HG03439 (cell line): Measurements from ENCODE around the gene RASA4.
"Not testable (repeated sequence)": the region's sequence is repeated elsewhere in the genome, so short reads cannot be mapped to it uniquely, and the experiment has no call there.

Source experiments
- ATAC-seq: cut with Tn5 transposase; IDR thresholded peaks from one replicate; pipeline ENCODE4 v1.9.1; 2021; ENCODE audit warnings: mild to moderate bottlenecking, moderate library complexity; ENCODE audit not compliant: unreplicated experiment

The RASA4 gene

DNA sequence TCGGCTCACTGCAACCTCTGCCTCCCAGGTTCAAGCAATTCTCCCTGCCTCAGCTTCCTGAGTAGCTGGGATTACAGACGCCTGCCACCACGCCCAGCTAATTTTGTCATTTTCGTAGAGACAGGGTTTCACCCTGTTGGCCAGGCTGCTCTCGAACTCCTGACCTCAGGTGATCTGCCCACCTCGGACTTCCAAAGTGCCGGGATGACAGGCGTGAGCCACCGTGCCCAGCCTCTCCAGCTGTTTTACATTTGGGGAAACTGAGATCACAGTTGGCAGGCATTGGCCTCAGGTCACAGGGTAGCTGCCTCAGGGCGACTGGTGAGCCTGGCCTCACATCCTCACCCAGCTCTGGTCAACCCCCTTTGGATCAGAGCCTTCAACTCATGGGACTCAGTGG, 6.8 kb downstream of the RASA4 start:
- ATAC-seq = not testable (repeated sequence)

DNA sequence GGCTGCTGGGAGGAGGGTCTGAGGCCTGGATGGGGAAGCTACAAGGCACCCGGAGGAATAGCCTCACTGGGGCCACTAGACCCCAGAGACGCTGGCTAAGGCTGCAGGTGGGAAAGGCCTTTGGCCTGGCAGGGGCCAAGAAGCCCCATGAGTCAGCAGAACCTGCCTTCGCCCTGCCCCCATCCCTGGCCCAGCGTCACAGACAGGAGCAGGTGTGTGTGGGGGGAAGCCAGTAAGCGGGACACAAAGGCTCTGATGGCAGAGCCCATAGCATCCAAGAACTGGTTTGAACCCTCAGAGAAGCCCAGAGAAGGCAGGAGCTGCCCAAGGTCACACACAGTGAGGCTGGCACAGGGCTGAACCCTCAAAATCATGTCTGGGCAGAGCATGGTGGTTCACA, 9.7 kb downstream of the RASA4 start:
- ATAC-seq = not testable (repeated sequence)

DNA sequence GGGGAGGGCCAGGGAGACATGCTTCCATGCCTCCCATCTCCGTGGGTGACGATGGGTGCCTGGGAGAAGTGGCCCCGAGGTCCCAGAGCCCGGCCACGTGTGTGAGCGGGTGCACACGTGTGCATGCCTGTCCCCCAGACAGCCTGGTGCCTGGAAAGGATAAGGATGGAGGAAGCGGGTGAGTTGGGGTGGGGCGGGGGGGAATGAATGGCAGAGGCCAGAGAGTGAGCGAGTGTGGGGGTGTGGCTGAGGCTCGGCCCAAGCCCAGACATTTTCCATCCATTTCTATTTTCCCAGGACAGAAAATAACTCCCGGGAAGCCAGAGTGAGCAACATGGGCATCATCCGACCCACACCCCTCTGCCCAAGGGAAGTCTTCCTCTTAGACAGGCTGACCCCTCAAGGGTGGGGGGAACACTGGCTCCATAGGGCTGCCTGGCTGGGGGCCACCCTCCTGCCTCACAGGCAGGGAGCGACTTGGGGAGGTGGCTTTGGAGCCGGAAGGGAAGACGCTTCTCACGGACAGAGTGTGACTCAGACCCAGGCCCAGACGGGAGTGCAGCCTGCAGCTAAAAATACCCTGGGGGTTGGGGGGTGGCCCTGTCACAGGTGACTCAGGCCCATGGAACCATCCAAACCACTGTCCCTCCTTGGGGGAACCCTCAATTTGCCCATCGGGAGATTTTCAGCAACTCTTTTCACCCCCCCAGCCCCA, 12.0 kb downstream of the RASA4 start:
- ATAC-seq = not testable (repeated sequence)

DNA sequence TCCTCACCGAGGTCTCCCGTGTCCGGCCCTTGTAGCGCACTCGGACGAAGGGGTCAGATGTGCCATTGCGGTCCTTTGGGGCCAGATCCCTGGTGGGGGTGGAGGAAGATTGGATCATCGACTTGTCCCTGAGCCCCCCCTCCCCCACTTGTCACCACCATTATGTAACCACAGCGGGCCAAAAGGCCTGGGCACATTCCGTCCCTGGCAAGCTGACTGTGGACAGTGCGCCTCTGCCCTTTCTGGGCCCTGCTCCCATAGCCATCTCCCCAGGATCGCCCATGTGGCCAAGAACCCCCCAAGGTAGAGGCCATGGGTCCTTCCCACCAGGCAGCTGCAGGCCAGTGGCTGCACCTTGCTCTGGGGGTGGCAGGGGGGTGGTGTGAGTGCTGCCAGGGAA, 14.2 kb downstream of the RASA4 start:
- not testable (repeated sequence) for ATAC-seq

DNA sequence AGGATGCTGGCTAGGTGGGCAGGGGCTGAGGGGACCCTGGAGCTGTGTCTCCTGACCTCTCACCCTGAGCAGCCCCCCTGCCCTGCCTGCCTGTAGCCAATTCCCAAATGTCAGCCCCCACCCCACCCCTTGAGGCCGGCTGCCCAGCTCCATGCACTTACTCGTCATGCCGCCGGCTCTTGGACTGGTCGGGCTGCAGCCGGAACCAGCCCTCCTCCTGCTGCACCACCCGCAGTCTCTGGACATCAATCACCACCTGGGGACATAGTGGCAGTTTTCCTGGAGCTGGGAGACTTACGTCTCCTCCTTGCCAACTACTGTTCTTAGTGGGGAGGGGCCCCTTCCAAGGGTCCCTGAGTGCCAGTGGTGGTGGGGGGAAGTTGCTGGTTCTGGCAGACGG, 16.9 kb downstream of the RASA4 start:
- ATAC-seq = not testable (repeated sequence)

DNA sequence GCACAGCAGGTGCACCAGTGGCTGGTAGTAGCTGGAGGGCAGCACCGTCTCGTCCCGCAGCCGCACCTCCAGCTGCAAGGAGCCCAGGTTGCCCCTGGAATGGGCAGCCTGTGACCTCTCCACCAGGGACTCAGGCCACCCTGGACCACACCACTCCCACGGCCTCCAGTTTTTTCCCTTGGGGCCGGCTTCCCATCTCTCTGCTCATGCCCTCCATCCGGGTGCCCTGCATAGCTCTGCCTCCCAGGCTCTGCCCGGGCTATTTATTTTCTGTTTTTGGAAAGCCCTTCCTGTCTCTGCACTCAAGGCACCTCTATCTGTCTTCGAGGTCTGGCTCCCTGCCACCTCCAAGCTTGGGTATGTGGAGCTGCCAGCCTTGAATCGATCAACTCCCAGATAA, 20.5 kb downstream of the RASA4 start:
- ATAC-seq = not testable (repeated sequence)

DNA sequence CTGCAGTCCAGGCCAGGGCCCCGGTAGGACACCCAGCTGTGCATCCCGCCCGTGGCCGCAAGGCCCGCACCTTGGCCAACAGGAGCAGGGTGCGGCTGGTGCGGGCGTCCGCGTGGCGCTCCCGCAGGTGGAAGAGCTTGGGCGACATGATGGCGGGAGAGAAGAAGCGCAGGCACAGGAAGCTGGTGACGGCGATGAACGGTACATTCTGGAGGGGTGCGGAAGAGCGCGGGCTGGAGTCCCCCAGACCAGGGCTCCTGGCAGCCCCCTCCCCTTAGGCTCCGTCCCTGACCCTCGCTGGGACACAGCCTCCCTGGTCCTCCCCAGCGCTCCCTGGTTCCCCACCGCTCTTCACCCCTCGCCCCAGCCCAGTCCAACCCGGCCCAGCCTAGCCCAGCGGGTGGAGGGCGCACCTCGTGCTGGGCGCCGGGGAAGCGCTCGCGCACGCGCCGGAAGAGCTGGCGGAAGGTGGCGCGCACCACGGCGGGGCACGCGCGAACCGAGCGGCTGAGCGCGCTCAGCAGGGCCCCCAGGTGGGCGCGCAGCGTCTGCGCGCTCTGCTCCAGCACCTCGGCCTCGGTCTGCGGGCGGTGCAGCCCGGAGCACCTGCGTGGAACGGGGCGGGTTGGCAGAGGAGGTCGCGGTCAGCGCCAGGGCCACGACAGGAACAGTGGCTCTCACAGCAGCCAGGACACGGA, 22.8 kb downstream of the RASA4 start:
- peak; percentile 44 for ATAC-seq

DNA sequence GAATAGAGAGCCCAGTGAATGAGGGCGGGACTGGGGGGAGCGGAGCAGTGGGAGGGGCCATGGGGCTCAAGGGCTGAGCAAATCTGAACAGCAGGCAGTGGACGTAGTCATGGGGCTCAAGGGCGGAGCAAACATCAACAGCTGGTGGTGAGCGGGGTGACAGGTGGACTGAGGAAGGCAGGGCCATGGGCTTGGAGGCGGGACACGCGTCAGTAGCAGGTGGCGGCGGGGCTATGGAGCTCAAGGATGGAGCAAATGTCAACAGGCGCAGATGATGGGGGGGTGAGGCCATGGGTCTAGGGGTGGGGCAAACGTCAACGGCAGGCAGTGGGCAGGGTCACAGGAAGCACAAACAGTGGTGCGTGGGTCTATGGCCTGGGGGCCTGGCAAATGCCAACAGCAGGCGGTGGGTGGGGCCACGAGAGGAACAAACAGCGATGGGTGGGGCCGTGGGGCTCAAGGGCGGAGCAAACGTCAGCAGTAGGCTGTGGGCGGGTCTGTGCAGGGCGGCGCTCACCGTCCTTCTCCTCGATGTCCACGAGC, 24.0 kb downstream of the RASA4 start:
- peak; percentile 54 for ATAC-seq

DNA sequence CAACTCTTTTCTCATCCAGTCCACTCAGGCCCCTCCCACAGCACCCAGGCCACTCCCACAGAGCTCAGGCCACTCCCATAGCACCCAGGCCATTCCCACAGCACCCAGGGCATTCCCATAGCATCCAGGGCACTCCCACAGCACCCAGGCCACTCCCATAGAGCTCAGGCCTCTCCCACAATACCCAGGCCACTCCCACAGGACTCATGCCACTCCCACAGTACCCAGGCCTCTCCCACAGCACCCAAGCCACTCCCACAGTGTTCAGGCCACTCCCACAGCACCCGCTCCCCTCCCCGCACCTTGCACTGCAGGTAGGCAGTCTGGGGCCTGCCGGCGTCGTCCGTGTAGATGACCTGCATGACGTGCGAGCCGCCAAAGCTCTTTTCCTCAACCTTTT, 26.7 kb downstream of the RASA4 start:
- ATAC-seq = peak; percentile 45

DNA sequence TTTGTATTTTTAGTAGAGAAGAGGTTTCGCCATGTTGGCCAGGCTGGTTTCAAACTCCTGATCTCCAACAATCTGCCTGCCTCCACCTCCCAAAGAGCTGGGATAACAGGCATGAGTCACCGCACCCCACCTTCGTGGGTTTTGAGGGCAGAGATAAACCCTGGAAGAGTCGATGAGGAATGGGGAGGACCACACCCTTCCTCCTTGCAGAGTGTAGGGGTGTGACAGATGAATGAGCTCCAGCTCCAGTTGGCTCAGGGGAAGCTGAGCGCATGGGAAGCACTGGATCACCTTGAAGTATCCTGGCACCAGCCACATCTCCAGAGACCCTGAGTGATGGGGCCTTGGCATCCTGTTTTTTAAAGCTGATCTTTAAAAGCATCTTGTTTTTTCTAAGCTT, 33.1 kb downstream of the RASA4 start:
- not testable (repeated sequence) for ATAC-seq

DNA sequence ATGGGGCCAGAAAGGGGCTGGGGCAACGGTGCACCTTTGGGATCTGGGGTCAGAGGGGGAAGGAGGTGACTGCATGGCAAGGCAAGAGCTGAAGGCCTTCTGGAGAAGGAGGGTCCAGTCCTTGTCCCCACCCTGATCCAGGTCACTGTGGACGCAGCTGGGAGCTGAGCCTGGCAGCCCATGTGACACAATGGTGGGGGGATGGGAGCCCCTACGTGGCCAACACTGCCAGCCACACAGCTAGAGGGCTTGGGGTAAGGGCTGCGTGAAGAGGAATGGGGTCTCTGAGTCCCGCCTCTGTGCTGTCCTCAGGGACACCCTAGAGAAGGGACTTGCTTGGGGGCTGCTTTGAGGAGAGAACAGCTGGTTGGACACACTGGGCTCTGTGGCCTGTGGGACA, 34.8 kb downstream of the RASA4 start:
- not testable (repeated sequence) for ATAC-seq

DNA sequence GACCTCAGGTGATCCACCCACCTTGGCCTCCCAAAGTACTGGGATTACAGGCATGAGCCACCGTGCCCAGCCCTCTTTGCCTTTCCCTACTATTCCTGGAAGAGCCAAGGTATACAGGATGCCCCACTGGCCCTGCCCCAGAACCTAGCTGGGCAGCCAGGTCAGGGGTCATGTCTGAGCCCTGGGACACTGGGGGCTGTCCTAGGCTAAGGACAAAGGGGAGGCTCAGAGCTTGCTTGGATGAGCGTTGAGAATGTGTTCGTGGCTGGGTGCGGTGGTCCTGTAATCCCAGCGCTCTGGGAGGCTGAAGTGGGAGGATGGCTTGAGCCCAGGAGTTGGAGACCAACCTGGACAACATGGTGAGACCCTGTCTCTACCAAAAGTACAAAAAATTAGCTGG, 38.1 kb downstream of the RASA4 start:
- not testable (repeated sequence) for ATAC-seq

DNA sequence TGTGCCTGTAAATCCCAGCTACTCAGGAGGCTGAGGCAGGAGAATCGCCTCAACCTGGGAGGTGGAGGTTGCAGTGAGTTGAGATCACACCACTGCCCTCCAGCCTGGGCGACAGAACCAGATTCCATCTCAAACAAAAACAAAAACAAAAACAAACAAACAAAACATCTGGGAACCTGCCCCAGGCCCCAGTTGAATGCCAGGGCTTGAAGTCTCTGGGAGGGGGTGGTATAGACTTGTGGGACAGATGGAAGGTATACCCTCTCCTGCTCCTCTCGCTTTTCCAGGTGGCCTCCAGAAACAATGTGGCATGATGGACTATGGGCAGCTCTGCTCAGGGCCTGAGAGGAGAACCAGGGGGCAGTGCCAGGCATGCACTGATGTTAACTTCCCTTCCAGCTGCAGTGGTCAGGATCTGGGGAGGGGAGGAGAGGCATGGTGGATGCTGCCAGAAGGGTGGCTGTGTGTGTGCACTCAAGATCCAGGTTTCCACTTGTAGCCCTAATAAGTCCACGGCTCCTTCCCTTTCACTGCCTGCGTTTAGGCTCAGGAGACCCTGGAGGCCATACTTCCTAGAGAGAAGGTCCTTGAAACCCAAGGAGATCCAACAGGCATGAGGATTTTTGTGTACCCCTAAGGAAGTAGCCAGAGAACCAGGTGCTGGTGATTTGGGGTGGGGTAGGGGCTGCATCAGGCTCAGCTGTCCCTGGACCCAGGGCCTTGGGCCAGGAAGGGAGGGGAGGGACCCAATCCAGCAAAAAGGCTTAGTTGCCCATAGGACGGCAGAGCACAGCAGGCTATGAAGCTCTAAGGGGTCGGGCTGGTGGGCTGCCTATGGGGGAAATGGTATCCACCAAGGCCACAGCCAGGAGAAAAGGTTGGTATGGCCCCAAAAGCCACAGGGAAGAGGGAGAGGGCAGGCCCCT, 39.0 kb downstream of the RASA4 start:
- ATAC-seq = not testable (repeated sequence)

DNA sequence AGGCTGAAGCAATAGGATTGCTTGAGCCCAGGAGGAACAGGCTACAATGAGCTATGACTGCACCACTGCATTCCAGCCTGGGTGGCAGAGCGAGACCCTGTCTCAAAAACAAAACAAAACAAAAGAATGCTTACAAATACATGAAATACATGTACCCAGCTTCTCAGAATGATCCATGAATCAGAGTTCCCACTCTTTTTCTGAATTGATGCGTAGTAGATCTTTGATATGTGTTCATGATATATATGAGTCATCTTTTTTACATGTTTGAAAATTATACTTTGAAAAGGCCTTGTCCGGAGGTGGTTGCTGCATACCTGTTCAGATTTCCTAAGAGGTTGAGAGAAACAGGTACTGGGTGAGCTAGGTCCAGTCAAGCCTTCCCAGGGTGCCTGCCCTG, 40.2 kb downstream of the RASA4 start:
- not testable (repeated sequence) for ATAC-seq

DNA sequence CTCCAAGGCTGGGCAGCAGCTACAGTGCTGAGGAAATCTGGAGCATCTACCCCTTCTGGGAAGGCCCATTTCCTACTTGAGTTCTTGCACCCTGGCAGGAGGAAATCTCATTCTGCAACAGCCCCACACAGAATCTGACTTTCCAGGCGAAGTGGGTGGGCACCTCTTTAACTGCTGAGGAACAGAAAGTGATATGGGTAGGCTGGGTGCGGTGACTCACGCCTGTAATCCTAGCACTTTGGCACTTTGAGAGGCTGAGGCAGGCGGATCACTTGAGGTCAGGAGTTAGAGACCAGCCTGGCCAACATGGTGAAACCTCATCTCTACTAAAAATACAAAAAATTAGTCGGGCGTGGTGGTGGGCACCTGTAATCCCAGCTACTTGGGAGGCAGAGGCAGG, 41.9 kb downstream of the RASA4 start:
- ATAC-seq = not testable (repeated sequence)

DNA sequence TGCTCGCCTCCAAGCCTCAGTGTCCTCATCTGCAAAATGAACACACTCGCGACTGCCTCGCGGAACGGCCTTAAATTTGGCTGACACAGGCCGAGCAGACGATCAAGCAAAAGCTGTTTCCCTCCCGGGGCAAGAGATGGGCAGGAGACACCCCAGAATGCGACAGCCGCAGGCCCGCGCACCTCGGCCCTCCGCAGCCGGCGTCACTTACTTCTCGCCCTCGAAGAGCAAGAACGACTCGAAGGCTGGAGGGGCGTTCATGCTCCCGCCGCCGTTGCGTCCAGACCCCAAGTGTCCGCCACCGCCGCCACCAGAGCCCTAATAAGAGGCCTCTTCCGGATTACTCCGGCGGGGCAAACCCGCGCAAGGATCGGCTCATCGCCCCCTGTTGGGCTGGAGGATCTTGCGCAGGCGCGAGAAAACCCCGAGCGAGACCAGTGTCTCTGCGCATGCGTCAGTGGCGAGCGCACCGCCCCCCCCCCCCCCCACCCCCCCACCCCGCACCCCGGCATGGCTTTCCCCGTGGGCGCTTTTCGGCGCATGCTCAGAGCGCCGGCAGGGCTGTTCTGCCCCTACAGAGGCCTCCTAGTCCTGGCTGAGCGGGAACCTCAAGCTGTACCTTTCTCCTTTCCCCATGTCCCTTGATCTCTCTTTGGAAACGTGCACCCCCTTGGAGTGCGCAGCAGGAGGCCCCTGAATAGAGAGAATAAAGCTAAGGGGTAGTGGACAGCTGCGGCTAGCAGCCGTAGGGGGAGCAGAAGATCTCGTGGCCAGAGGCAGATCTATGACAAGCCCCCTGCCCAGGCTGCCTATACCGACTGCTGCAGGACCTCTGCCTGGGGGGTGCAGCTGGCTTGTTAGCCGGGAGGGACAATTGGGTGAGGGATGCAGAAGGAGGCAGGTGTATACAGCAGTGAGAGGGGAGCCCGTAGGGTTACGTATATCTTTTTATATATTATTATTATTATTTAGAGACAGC, 44.0 kb downstream of the RASA4 start, which contains the start of gene POLR2J3:
Gene POLR2J3 (minus strand): TSS at position 323 of the 979 bp plus-strand sequence. CDS start 62 bp downstream, at position 261.
- ATAC-seq = peak; percentile 94

DNA sequence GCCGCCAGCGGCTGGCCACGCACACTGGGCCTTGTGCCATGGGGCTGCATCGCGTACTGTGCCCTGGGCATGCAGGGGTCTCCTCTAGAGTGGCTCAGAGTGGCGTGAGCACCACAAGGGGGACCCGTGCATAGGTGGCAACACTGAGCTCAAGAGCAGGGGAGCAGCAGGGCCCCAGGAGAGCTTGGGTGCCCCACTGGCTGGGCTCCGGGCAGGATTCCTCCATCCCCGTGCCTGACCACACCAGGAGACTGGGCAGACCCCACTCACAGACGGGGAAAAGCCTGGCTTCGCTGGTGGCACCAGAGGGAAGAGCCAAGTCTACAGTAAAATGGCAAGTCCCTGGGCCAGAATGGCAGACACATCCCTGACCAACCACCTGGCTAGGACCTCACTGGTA, 47.9 kb downstream of the RASA4 start:
- not testable (repeated sequence) for ATAC-seq

DNA sequence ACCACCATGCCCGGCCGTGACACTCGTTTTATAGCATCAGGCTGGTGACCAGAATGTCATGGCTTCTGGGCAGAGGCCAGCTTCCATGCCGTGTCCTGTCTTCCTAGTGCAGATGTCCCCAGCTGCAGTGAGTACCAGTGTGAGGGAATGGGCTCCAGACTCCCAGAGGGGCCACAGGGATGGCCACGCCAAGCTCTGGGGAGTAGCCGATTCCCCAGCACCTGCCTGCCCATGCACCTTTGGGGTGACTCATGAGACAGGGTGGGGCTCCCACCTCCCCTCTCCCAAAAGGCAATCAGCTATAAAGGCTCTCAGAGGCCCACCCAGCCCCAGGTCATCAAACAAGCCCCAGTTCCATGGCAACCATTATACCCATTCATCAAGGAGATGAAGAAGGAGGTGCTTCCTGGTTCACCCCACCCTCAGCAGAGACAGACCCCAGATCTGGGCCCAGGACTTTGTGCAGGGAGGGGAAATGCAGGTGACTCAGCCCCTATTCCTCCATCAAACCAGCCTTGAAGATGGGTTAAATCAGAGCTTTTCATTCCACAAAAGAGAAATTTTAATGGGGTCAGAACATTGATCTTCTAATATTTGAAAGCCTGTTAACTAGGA, 65.6 kb downstream of the RASA4 start, which contains the start of gene SPDYE2:
Gene SPDYE2 (plus strand): TSS at position 419 of the 615 bp plus-strand sequence. CDS start 2,030 bp downstream, outside the sequence.
- ATAC-seq = not testable (repeated sequence)

DNA sequence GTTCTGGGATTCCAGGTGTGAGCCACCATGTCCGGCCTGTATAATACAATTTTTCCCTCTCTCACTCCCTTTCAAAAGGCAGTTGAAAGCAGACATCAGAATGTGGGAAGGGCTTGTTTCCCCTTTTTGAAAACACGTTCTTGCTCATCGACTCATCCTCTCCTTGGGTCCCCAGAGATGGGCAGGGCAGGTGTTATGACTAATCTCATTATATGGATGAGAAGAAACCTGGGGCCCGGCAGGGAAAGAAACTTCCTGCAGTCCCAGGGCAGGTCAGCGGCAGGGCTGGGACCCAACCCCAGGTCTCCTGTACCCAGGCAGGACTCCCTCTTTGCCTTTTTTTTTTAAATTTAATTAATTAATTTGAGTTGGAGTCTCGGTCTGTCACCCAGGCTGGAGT, 70.2 kb downstream of the RASA4 start:
- peak; percentile 65 for ATAC-seq
